Measurements from ENCODE around the gene IER5. TPM values are rescaled to one million over a fixed set of nuclear protein-coding genes. Genes with fewer than 3 reads are reported as not detected.

IER5 gene
- total and polyA plus RNA-seq, 5 donors from 2014 or later, result 6.5 to 81.8 (median 8.7) TPM

GRCh38 chr1:181062836-181063428 lies 25.6 kb upstream of the IER5 start:
- ATAC-seq (ENCODE audit: low read depth in 2 of 2) (peak; percentile 77 to 86), DNase-seq (peak in 2 of 3 donors; percentile 10 to 71)
- Mint-ChIP-seq H3K4me3 (peak overlapping the region; percentile 60 to 87 (median 76)), H3K36me3 (peaks cover 23% of the 10 kb centered on the region), H3K4me1 (peaks cover 0 to 31% (median 22%) of the 10 kb centered on the region in 4 donors), H3K27me3 (no peaks in the 10 kb centered on the region), H3K27ac (peak overlapping the region; percentile 90 to 97 (median 96)), H3K9me3 (peaks cover 0 to 14% (median 4%) of the 10 kb centered on the region in 7 donors)
- Histone ChIP-seq H3K9me3 (ENCODE audit: control insufficient read depth in 2 of 2, low read length in 2 of 2) (peaks cover 0 to 12% of the 10 kb centered on the region in 2 experiments), H3K36me3 (ENCODE audit: control insufficient read depth, insufficient read depth, low read length) (peaks cover 12% of the 10 kb centered on the region), H3K4me1 (ENCODE audit: control insufficient read depth, insufficient read depth, low read length, poor library complexity, severe bottlenecking) (peaks cover 15% of the 10 kb centered on the region), H3K4me3 (ENCODE audit: low read depth, low read length) (peak overlapping the region; percentile 71), H3K27me3 (ENCODE audit: control insufficient read depth, insufficient read depth, low read length) (no peaks in the 10 kb centered on the region), H3K27ac (ENCODE audit: insufficient read depth, low read length, poor library complexity, severe bottlenecking) (no peak overlapping the region)

- H3K4me1 Mint-ChIP-seq, result peaks cover 0 to 26% (median 19%) of the 10 kb centered on the region in 4 donors
- no peaks in the 10 kb centered on the region for H3K27me3 ChIP-seq (ENCODE audit: control insufficient read depth, insufficient read depth, low read length)
- ATAC-seq (ENCODE audit: low read depth in 2 of 2) (no peak), DNase-seq (no peak)
- H3K36me3 Mint-ChIP-seq, result peaks cover 12% of the 10 kb centered on the region
- H3K36me3 ChIP-seq (ENCODE audit: control insufficient read depth, insufficient read depth, low read length), result peaks cover 2% of the 10 kb centered on the region
- peaks cover 15% of the 10 kb centered on the region for H3K4me1 ChIP-seq (ENCODE audit: control insufficient read depth, insufficient read depth, low read length, poor library complexity, severe bottlenecking)
- peak overlapping the region in 2 of 3 donors; percentile 30 to 49 for H3K27ac Mint-ChIP-seq
- peak overlapping the region in 2 of 4 donors; percentile 33 to 46 for H3K4me3 Mint-ChIP-seq
- peaks cover 4% of the 10 kb centered on the region for H3K27me3 Mint-ChIP-seq
- H3K4me3 ChIP-seq (ENCODE audit: low read depth, low read length), result no peak overlapping the region
- H3K9me3 Mint-ChIP-seq, result peaks cover 0 to 11% (median 2%) of the 10 kb centered on the region in 7 donors
- H3K27ac ChIP-seq (ENCODE audit: insufficient read depth, low read length, poor library complexity, severe bottlenecking), result no peak overlapping the region
- H3K9me3 ChIP-seq (ENCODE audit: control insufficient read depth in 2 of 2, low read length in 2 of 2), result peaks cover 0 to 5% of the 10 kb centered on the region in 2 experiments
Observed at GRCh38 chr1:181064011-181064623, 24.4 kb upstream of the IER5 start.

DNA sequence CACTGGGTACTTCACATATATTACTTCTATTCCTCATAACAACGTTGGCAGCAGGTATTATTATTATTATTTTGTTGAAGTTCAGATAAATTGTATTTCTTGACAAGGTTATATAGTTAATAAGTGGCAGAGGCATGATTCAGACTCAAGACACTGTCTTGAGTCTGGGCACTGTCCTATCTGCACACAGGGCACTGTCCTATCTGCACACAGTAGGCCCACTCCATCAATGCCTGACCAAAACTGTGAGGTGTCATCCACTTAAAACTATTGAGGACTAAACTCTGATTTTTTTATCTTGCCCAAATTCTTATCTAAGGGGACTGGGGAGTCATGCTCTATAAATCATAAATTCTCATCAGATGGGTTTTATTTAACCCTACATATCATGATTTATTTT lies 23.8 kb upstream of the IER5 start:
- peaks cover 6% of the 10 kb centered on the region for H3K36me3 Mint-ChIP-seq
- H3K27ac Mint-ChIP-seq, result peak overlapping the region in 1 of 3 donors; percentile 30
- peaks cover 0 to 26% (median 19%) of the 10 kb centered on the region in 4 donors for H3K4me1 Mint-ChIP-seq
- ATAC-seq (ENCODE audit: low read depth in 2 of 2) (no peak), DNase-seq (no peak)
- no peaks in the 10 kb centered on the region for H3K9me3 ChIP-seq (ENCODE audit: control insufficient read depth in 2 of 2, low read length in 2 of 2)
- H3K27ac ChIP-seq (ENCODE audit: insufficient read depth, low read length, poor library complexity, severe bottlenecking), result no peak overlapping the region
- H3K4me3 ChIP-seq (ENCODE audit: low read depth, low read length), result no peak overlapping the region
- no peaks in the 10 kb centered on the region for H3K36me3 ChIP-seq (ENCODE audit: control insufficient read depth, insufficient read depth, low read length)
- H3K27me3 ChIP-seq (ENCODE audit: control insufficient read depth, insufficient read depth, low read length), result no peaks in the 10 kb centered on the region
- H3K4me1 ChIP-seq (ENCODE audit: control insufficient read depth, insufficient read depth, low read length, poor library complexity, severe bottlenecking), result peaks cover 15% of the 10 kb centered on the region
- H3K4me3 Mint-ChIP-seq, result peak overlapping the region in 1 of 4 donors; percentile 33
- peaks cover 4% of the 10 kb centered on the region for H3K27me3 Mint-ChIP-seq
- peaks cover 0 to 5% (median 0%) of the 10 kb centered on the region in 7 donors for H3K9me3 Mint-ChIP-seq

GRCh38 chr1:181073638-181074037 lies 14.9 kb upstream of the IER5 start:
- Histone ChIP-seq H3K4me3 (ENCODE audit: low read depth, low read length) (no peak overlapping the region), H3K4me1 (ENCODE audit: control insufficient read depth, insufficient read depth, low read length, poor library complexity, severe bottlenecking) (no peaks in the 10 kb centered on the region), H3K9me3 (ENCODE audit: control insufficient read depth in 2 of 2, low read length in 2 of 2) (no peaks in the 10 kb centered on the region), H3K27ac (ENCODE audit: insufficient read depth, low read length, poor library complexity, severe bottlenecking) (no peak overlapping the region), H3K36me3 (ENCODE audit: control insufficient read depth, insufficient read depth, low read length) (no peaks in the 10 kb centered on the region), H3K27me3 (ENCODE audit: control insufficient read depth, insufficient read depth, low read length) (peaks cover 9% of the 10 kb centered on the region)
- Mint-ChIP-seq H3K4me1 (no peaks in the 10 kb centered on the region), H3K4me3 (no peak overlapping the region), H3K27ac (no peak overlapping the region), H3K9me3 (peaks cover 0 to 3% (median 0%) of the 10 kb centered on the region in 7 donors), H3K27me3 (peaks cover 55% of the 10 kb centered on the region), H3K36me3 (no peaks in the 10 kb centered on the region)
- ATAC-seq (ENCODE audit: low read depth in 2 of 2) (no peak), DNase-seq (no peak)

- no peak for ATAC-seq (ENCODE audit: low read depth in 2 of 2)
- no peaks in the 10 kb centered on the region for H3K4me1 Mint-ChIP-seq
- H3K27me3 Mint-ChIP-seq, result peaks cover 55% of the 10 kb centered on the region
Observed at GRCh38 chr1:181075766-181076350, 12.6 kb upstream of the IER5 start.

DNA sequence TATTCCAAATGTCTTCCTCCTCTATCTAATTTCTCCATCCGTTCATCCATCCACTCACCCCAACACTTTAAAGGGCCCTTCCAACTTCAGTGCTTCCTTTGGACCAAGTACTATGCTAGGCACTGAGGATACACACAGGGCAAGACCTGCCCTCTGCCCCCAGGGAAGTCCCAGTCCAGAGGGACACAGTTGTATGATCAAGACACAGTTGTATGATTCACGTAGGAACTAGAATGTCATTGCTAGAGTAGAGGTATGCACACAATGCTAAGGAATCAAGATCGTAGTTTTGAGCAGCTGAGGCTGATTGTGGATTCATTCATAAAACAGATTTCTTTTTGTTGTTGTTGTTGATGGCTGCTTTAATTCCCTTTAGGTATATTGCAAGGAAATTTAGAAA lies 11.6 kb upstream of the IER5 start:
- Mint-ChIP-seq H3K27ac (no peak overlapping the region), H3K27me3 (peaks cover 51% of the 10 kb centered on the region), H3K36me3 (no peaks in the 10 kb centered on the region), H3K4me1 (no peaks in the 10 kb centered on the region), H3K9me3 (peaks cover 0 to 2% (median 0%) of the 10 kb centered on the region in 7 donors), H3K4me3 (no peak overlapping the region)
- H3K4me1 ChIP-seq (ENCODE audit: control insufficient read depth, insufficient read depth, low read length, poor library complexity, severe bottlenecking), result no peaks in the 10 kb centered on the region
- DNase-seq (no peak), ATAC-seq (ENCODE audit: low read depth in 2 of 2) (no peak)
- H3K27ac ChIP-seq (ENCODE audit: insufficient read depth, low read length, poor library complexity, severe bottlenecking), result no peak overlapping the region
- H3K36me3 ChIP-seq (ENCODE audit: control insufficient read depth, insufficient read depth, low read length), result no peaks in the 10 kb centered on the region
- no peak overlapping the region for H3K4me3 ChIP-seq (ENCODE audit: low read depth, low read length)
- peaks cover 7% of the 10 kb centered on the region for H3K27me3 ChIP-seq (ENCODE audit: control insufficient read depth, insufficient read depth, low read length)
- no peaks in the 10 kb centered on the region for H3K9me3 ChIP-seq (ENCODE audit: control insufficient read depth in 2 of 2, low read length in 2 of 2)

More at GRCh38 chr1:181075766-181076350, 12.6 kb upstream of the IER5 start:
- H3K4me1 ChIP-seq (ENCODE audit: control insufficient read depth, insufficient read depth, low read length, poor library complexity, severe bottlenecking), result no peaks in the 10 kb centered on the region
- no peak overlapping the region for H3K4me3 ChIP-seq (ENCODE audit: low read depth, low read length)
- no peaks in the 10 kb centered on the region for H3K36me3 ChIP-seq (ENCODE audit: control insufficient read depth, insufficient read depth, low read length)
- no peak overlapping the region for H3K27ac ChIP-seq (ENCODE audit: insufficient read depth, low read length, poor library complexity, severe bottlenecking)
- no peaks in the 10 kb centered on the region for H3K9me3 ChIP-seq (ENCODE audit: control insufficient read depth in 2 of 2, low read length in 2 of 2)
- Mint-ChIP-seq H3K9me3 (peaks cover 0 to 2% (median 0%) of the 10 kb centered on the region in 7 donors), H3K4me3 (no peak overlapping the region), H3K36me3 (no peaks in the 10 kb centered on the region), H3K27ac (no peak overlapping the region)
- H3K27me3 ChIP-seq (ENCODE audit: control insufficient read depth, insufficient read depth, low read length), result peaks cover 7% of the 10 kb centered on the region
- DNase-seq, result no peak

- H3K27me3 ChIP-seq (ENCODE audit: control insufficient read depth, insufficient read depth, low read length), result peaks cover 7% of the 10 kb centered on the region
- no peak overlapping the region for H3K4me3 Mint-ChIP-seq
- H3K36me3 ChIP-seq (ENCODE audit: control insufficient read depth, insufficient read depth, low read length), result no peaks in the 10 kb centered on the region
- no peak overlapping the region for H3K27ac ChIP-seq (ENCODE audit: insufficient read depth, low read length, poor library complexity, severe bottlenecking)
- H3K4me3 ChIP-seq (ENCODE audit: low read depth, low read length), result no peak overlapping the region
- H3K27me3 Mint-ChIP-seq, result peaks cover 46% of the 10 kb centered on the region
- no peaks in the 10 kb centered on the region for H3K9me3 ChIP-seq (ENCODE audit: control insufficient read depth in 2 of 2, low read length in 2 of 2)
- H3K4me1 Mint-ChIP-seq, result no peaks in the 10 kb centered on the region
- H3K36me3 Mint-ChIP-seq, result no peaks in the 10 kb centered on the region
- H3K9me3 Mint-ChIP-seq, result peaks cover 0 to 2% (median 0%) of the 10 kb centered on the region in 7 donors
- H3K4me1 ChIP-seq (ENCODE audit: control insufficient read depth, insufficient read depth, low read length, poor library complexity, severe bottlenecking), result no peaks in the 10 kb centered on the region
- ATAC-seq (ENCODE audit: low read depth in 2 of 2) (no peak), DNase-seq (no peak)
- H3K27ac Mint-ChIP-seq, result no peak overlapping the region
Observed at GRCh38 chr1:181077576-181078242, 10.8 kb upstream of the IER5 start.
